ENCODE measurements around the gene TSPAN19.

DNA sequence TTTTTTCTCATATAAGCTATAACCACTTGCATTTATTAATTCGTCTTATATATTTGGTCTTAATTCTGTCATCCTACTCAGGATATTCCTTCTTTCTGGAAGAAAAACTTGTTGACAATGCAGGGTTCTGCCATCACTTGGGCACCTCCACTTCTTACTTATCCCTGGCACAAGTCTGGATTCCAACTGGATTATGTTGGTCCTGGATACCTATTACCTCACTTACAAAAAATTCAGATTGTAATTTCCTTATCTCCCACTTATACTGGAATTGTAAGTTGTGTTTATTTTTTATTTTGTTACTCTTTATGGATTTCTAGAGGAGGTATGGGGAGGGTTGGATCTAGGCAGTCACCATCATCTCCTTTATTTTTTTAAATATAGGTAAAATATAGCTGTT lies 36.7 kb upstream of the TSPAN19 start:
- TF ChIP-seq, protein P1, sequence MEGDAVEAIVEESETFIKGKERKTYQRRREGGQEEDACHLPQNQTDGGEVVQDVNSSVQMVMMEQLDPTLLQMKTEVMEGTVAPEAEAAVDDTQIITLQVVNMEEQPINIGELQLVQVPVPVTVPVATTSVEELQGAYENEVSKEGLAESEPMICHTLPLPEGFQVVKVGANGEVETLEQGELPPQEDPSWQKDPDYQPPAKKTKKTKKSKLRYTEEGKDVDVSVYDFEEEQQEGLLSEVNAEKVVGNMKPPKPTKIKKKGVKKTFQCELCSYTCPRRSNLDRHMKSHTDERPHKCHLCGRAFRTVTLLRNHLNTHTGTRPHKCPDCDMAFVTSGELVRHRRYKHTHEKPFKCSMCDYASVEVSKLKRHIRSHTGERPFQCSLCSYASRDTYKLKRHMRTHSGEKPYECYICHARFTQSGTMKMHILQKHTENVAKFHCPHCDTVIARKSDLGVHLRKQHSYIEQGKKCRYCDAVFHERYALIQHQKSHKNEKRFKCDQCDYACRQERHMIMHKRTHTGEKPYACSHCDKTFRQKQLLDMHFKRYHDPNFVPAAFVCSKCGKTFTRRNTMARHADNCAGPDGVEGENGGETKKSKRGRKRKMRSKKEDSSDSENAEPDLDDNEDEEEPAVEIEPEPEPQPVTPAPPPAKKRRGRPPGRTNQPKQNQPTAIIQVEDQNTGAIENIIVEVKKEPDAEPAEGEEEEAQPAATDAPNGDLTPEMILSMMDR (conservative IDR thresholded peaks at IDR 0.05 in 1 of 2, IDR thresholded peaks at IDR 0.05 in 1 of 2; ENCODE audit: extremely low read depth in 1 of 2, insufficient read depth in 1 of 2, low read depth in 1 of 2, low read length in 2 of 2), result no peak
- TF ChIP-seq EZH2 (IDR thresholded peaks at IDR 0.05; ENCODE audit: borderline replicate concordance, low read length), result no peak

All from mammary epithelial cell (primary cell).